Measurements from ENCODE around the gene NCOA5. TPM values are rescaled to one million over a fixed set of nuclear protein-coding genes. Genes with fewer than 3 reads are reported as not detected.

The NCOA5 gene
- total RNA-seq, 1 donor from 2014 or later = 12.3 TPM

DNA sequence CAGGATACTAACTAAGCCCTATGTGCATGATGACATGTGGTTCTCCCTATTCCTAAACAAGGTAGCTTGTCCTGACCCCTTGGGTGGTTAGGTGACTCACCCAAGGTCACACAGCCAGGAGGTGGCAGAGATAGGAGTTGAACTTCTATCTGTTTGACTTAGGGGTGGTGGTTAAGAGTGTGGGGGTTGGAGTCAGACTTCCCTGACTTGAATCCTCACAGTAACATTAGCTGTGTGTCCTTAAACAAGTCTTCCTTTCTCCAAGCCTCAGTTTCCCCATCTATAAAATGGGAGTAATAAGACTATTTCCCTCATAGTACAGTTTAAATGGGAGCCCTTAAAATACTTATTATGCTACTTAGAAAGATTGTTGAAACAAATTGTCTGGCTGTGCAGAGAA is 38.9 kb downstream of the NCOA5 start:
- DNase-seq (ENCODE audit: low spot score) = no peak
- intact Hi-C loops (cut with DNase I) = no loop called here

DNA sequence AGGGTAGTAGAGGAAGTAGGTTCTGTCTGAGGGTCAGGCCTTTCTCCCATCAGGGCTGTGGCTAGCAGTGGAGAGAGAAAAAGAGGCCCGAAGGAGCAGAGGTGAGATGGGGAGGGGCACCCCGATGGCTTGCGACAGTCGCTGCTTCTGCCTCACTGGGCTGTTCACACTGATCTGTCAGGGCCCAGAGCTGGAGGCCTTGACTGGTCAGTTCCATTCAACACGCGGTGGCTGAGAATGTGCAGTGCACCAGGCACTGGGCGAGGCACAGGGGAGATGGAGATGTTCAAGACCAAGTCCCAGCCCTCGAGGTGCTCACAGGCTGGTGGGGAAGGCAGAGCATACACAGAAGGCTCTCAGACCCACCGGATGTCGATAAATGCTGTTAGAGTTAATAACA is 39.3 kb downstream of the NCOA5 start:
- DNase-seq (ENCODE audit: low spot score) = no peak
- intact Hi-C loops (cut with DNase I) = no loop called here

DNA sequence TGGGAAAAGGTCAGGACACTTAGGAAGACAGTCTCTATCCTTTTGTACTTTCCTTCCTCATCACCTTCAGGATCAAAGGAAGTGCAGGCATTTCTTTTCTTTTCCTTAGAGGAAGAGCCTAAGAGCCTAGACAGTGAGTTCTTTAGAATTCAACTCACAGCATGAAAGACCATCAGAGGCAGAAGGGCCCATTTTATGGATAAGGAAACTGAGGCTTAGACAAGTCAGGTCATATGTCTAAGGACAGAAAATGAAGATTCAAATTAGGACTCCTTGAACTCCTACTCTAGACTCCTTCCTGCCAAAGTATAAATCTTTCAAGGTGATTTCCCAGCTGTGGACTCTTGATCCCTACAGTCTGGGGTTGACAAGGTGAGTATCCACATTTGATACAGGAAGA is 39.9 kb downstream of the NCOA5 start:
- intact Hi-C loops (cut with DNase I) = no loop called here
- no peak for DNase-seq (ENCODE audit: low spot score)

DNA sequence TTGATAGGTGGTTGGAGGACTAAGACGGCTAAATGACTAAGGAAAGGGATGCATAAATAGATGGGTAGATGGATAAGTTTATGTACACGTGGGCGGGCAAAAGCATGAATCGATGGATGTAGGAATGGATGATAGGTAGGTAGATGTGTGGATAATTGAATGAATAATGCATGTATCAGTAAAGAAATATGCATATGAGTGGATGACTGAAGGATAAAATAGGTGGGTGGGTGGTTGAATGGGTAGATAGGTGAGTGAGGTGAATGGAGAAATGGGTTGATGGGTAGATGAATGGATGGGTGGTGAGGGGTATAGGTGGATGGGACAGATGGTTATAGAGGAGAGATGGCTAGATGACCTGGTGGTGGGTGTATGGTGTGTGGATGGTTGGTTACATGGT is 40.6 kb downstream of the NCOA5 start:
- no peak for DNase-seq (ENCODE audit: low spot score)
- intact Hi-C loops (cut with DNase I) = no loop called here

DNA sequence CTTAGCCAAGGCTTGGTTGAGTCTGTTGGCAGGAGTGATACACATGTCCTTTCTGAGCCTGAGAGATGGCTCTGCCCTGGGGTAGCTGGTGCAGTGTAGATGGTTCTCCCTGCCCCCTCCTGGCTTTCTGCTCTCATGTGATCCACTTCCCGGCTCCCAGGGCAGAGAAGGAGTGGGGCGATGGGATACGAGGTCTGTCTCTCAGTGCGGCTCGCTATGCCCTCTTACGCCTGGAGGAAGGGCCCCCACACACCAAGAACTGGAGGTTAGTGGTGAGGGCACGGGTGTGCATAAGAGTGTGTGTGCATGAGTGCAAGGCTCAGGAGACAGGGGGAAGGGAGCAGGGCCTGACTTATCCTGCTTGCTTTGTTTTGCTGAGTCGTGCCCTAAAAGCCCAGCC is 41.9 kb downstream of the NCOA5 start:
- no peak for DNase-seq (ENCODE audit: low spot score)
- intact Hi-C loops (cut with DNase I) = no loop called here

DNA sequence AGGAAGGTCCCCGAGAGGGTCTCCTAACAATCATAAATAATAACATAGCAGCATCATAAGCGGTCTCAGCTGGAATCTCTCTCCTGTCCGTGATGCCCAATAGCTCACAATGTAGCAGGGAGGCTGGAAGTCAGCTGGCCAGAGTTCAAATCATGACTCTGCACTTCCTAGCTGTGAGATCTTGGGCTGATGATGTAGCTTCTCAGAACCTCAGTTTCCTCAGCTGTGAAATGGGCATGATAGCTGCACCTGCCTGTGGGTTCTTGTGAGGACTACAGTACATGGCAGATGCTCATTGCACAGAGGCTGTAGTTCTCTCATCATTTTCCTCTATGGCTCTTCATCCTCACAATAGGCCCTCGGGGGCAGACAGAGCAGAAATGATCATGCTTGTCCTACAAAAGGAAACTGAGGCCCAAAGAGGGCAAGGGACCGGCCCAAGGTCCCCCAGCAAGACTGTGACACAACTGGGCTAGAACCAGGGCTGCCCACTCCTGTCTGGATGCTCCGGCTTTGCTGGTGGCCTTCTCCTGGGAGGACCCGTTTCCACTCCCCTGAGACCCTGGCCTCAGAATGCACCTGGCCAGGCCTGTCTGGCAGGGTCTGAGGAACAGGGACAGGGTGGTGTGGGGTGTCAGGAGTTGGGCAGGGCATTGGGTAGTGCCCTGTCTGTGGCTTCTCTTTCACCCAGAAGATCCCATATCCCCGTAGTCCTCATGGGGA is 43.0 kb downstream of the NCOA5 start:
- intact Hi-C loops (cut with DNase I) = no loop called here
- DNase-seq (ENCODE audit: low spot score) = no peak

DNA sequence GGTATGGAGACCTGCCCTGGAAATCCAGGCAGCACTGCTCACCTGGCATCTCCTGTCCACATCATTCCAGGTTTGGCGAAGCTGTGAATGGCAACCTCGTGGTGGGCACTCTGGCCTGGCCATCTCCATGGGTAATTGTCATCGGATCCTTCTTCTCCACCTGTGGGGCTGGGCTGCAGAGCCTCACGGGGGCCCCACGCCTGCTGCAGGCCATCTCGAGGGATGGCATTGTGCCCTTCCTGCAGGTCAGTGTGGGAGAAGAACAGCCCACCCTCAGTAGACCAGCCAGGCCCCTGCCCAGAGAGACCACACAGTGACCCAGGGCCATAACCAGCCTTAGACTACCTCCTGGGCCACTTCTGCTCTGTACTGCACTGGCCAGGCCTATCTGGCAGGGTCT is 44.9 kb downstream of the NCOA5 start:
- DNase-seq (ENCODE audit: low spot score) = no peak
- intact Hi-C loops (cut with DNase I) = no loop called here

DNA sequence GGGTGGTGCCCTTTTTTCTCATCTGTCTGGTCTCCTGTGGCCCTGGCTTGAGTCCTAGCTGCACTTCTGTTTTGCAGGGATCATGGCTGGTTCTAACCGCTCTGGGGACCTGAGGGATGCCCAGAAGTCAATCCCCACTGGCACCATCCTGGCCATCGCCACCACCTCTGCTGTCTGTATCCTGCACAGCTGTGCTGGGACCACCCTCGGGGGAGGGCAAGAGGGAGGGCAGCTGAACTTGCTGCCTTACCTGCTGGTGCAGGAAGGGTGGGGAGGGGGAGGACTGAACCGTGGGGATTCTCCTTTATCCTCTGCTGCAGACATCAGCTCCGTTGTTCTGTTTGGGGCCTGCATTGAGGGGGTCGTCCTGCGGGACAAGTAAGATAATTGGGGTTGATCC is 46.2 kb downstream of the NCOA5 start:
- intact Hi-C loops (cut with DNase I) = no loop called here
- DNase-seq (ENCODE audit: low spot score) = no peak

DNA sequence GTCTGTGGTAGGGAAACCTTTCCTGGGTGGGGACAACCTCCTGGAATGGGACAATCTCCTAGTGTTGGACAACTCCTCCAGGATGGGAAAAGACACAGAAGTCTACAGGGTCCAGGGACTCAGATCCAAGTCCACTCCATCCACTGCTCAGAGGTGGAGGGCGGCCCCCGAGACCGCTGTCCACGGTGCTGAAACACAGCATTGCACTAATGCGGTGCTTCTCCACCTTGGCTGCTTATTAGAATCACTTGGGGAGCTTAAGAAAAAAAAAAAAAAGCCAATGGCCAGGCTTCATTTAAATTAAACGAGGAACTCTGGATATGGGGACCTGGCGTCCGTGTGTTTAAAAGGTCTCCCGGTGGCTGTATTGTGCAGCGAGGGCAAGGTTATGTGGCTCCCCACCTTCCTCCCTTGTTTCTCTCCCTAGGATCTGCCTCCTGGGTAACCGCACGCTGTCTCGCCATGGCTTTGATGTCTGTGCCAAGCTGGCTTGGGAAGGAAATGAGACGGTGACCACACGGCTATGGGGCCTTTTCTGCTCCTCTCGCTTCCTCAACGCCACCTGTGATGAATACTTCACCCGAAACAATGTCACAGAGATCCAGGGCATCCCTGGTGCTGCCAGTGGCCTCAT is 48.7 kb downstream of the NCOA5 start:
- no peak for DNase-seq (ENCODE audit: low spot score)
- intact Hi-C loops (cut with DNase I) = no loop called here

DNA sequence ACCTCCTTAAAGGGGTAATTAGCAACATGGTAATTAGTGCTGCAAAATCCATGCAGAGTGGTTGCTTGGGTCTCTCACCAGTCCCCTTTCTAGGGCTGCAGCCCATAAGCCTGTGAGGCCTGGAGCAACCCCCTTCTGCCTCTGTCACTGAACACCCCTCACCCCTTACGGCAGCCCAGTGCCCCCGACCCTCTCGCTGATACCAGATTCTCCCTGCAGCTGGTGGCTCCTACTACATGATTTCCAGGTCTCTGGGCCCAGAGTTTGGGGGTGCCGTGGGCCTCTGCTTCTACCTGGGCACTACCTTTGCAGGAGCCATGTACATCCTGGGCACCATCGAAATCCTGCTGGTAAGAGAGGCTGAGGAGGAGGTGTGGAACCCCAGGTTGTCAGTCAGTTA is 52.7 kb downstream of the NCOA5 start:
- no peak for DNase-seq (ENCODE audit: low spot score)

DNA sequence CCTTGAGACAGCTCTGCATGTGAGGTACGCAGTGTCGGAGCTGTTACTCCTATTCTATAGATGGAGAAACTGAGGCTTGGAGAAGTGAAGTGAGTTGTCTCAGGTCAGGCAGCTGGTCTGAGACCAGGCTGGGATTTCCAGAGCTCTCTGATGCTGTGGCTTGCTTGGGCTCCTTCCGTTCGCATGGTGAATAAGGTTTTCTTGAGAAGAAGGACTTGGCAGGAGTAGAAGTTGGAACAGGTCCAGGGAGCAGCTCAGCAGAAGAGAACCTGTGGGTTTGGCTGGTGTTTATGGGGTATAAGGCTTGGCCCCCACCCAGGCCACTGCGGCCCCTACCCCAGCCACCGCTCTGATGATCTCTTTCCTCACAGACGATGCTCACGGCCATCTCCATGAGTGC is 53.4 kb downstream of the NCOA5 start:
- no peak for DNase-seq (ENCODE audit: low spot score)
- intact Hi-C loops (cut with DNase I) = no loop called here

More for the DNA sequence above, 52.7 kb downstream of the NCOA5 start:
- intact Hi-C loops (cut with DNase I) = no loop called here

DNA sequence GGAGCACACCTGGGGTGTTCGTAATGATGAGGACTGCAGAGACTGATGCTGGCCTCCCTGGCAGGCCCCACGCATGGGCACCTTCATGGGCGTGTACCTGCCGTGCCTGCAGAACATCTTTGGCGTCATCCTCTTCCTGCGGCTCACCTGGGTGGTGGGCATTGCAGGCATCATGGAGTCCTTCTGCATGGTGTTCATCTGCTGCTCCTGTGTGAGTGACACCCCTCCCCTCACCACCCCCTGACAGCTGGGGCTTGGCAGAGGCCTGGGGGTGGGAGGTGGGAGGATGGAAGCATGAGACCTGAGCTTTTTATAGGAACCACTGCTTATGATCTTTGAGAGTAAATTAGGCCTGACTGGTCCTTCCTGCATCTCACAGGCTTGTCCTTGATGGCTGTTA is 54.0 kb downstream of the NCOA5 start:
- intact Hi-C loops (cut with DNase I) = no loop called here
- DNase-seq (ENCODE audit: low spot score) = no peak

DNA sequence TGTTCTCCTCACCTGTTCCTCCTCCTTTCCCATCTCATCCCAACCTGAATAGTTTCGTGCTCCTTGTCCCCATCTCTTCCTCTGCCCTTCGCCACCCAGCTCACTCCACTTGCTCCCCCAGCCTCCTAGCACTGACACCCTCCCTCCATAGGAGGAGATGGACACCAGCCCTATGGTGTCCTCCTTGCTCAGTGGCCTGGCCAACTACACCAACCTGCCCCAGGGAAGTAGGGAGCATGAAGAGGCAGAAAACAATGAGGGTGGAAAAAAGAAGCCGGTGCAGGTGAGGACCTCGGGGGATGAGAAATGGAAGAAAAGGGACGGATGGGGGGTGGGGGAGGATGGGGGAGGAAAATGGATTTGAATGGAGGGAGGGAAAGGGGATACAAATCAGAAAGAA is 54.5 kb downstream of the NCOA5 start:
- DNase-seq (ENCODE audit: low spot score) = no peak
- intact Hi-C loops (cut with DNase I) = no loop called here

DNA sequence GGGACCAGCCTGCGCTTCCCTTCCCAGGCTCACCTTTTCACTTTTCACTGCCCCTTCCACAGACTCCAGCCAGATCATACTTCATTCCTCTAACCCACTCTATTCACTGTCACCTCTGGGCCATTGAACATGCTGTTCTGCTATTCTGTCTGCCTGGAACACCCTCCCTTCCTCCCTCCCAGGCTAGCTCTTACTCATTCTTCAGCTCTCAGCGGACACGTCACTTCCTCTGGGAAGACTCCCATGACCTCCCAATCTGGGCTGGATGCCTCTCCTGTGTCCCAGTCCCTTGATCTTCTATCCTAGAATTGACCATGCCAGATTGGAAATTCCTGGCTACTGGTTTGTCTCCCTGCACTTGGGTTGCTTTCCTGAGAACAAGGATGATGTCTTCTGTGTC is 55.7 kb downstream of the NCOA5 start:
- intact Hi-C loops (cut with DNase I) = no loop called here
- no peak for DNase-seq (ENCODE audit: low spot score)

DNA sequence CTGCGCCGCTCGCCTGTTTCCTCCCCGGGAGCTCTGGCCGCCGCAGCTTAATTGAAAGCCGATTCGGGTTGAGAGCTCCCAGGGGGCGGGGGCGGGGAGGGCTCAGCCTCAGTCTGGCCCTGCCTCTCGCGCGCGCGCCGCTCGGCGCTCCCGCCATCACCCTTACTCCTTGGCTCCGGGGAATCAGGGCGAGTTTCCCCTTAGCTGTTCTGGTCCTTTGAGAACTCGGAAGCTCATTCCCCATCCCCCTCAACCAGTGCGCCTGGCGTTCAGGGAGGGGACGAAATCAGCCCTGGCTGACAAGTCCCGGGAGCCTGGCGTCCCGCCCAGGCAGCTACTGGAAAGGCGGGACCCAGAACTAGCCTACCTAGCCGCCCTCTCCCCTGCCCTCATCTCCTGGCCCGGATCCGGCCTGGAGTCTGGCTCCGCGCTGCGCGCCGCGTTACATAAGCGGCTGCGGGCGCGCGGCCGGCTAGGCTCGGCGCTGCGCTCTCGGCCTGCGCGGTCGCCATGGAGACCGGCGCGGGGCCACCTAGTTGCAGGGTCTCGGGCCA is 58.0 kb downstream of the NCOA5 start:
- DNase-seq (ENCODE audit: low spot score) = no peak
- intact Hi-C loops (cut with DNase I) = no loop called here

DNA sequence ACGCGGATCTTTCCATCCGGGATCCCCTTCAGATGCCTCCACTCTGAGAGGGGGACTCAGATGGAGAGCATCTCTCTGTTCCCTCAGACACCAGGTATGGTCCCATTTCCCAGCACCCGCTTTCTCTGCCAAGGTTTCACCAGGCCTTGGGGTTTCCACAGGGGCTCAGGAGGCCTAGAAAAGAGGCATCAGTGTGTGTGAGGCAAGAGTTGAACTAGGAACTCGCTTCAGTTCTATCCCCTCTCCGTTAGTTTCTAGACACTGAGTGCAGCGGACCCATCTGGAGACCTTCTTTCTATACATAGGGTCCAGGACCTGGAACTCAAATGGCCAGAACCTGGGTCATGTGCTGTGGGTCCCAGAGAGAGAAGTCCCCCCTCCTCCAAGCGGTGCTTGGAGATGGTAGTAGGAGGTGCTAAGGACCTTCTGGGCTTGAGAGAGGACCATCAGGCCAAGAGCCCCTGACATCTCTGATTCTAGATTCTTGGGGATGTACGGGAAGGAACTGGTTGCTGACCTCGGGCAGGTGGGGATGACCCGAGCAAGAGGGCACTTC is 58.7 kb downstream of the NCOA5 start:
- intact Hi-C loops (cut with DNase I) = no loop called here
- DNase-seq (ENCODE audit: low spot score) = no peak

DNA sequence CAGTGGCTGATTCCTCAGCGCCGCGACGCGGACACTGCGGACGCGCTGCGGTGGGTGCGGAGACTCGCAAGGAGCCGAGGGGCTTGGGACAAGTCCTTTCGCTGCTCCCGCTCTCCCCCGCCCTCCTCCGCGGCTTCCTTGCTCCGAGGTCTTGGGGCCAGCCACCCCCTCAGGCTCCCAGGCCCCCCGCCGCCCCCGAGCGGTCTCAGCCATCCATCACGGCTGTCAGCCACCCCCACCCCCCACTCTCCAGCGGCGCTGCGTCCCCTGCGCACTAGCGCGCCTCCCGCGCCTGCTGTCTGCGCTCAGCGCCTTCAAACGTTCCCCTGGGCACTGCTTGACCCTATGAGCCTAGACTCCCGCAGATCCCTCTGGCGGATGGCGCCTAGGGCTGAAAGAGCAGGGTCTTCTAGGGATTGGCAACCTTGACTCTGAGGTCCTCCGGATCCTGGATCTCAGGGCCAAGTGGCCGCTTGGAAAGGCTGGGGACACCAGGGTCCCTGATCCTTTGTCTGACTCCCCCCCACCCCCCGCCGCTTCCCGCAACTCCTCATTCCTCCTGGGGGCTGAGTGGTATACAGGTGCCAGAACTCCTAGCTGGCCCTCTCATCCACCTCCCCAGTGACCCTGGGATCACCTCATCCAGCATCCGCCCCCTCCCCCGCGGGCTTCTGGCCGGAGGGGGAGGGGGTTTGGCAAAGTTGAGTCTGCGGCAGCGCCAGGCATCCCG is 59.3 kb downstream of the NCOA5 start:
- intact Hi-C loops (cut with DNase I) = no loop called here
- DNase-seq (ENCODE audit: low spot score) = no peak

DNA sequence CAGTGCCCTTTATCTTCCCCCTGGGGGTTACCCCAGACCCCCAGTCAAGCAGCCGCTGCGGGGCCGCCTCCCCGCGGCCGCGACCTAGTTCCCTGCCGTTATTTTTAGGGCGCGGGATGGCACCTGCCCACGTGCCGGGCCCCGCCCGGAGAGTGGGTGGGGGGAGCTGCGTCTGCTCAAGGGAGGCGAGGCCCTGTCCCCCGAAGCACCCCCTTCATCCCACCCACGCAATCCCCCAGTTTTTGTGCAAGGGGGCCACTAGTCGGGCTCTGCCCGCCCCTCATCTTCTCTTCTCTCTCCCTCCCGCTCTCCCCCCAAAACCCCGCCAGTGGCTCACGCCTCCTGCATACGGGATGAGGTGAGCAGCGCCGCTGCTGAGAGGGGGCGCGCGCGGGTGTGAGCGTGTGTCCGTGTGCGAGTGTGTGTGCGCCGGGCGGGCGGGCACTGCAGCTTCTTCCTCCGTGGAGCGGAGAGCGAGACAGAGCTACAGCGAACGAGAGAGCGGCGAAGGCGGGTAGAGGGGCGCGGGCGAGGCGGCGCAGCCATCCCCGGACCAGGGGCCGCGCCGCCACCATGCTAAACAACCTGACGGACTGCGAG is 60.9 kb downstream of the NCOA5 start, which contains the start of gene SLC12A5:
SLC12A5 (plus strand) TSS at position 444 of the 600 bp plus-strand sequence; CDS start at position 574, 130 bp downstream.
- no peak for DNase-seq (ENCODE audit: low spot score)
- intact Hi-C loops (cut with DNase I) = no loop called here

DNA sequence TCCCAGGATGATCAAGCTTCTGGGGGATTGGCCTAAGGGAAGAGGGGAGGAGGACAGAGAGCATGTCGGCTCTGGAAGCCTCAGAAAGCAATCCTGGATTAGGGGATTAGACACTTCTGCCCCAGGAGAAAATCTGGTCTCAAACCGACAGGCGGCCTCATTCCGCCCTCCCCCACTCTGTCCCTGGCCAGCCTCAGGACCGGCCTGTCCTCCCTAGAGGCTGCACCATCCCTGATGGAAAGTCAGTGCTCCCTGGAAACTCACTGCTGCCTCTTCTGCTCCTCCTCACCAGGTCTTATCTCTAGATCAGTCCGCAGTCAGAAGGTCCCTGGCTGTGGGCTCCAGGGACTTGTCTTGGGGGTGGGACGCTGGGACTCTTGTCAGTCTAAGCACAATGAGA is 61.7 kb downstream of the NCOA5 start:
- no peak for DNase-seq (ENCODE audit: low spot score)

More for the DNA sequence above, 61.7 kb downstream of the NCOA5 start:
- intact Hi-C loops (cut with DNase I) = no loop called here

All from cardiac septum (tissue), 1 donor.